ENCODE data around the gene SMIM20. TPM values are rescaled to one million over a fixed set of nuclear protein-coding genes. Genes with fewer than 3 reads are reported as not detected.
"Not testable (repeated sequence)": the region's sequence is repeated elsewhere in the genome, so short reads cannot be mapped to it uniquely, and the experiment has no call there.

SMIM20 gene
- total RNA-seq, 2 experiments from 2014 or later, result 7.2 to 9.1 TPM

GRCh38 chr4:25903900-25904747 is 9.9 kb upstream of the SMIM20 start:
- no peaks in the 10 kb centered on the region for H3K9me3 ChIP-seq (ENCODE audit: control insufficient read depth in 1 of 2, insufficient read depth in 1 of 2, low read length in 2 of 2)
- DNase-seq, result no peak
- H3K4me1 ChIP-seq (ENCODE audit: insufficient read depth, low read length), result no peaks in the 10 kb centered on the region
- no peaks in the 10 kb centered on the region for H3K36me3 ChIP-seq (ENCODE audit: insufficient read depth, low read length)
- no peaks in the 10 kb centered on the region for H3K27me3 Mint-ChIP-seq
- no peak for ATAC-seq (ENCODE audit: poor library complexity)
- CTCF ChIA-PET, result no interaction called here
- H3K36me3 Mint-ChIP-seq (ENCODE audit: low read depth), result no peaks in the 10 kb centered on the region
- POLR2A ChIA-PET, result no interaction called here
- no peaks in the 10 kb centered on the region for H3K27me3 ChIP-seq (ENCODE audit: control insufficient read depth in 1 of 2, insufficient read depth in 2 of 2, low read length in 2 of 2)
- no peaks in the 10 kb centered on the region for H3K9me3 Mint-ChIP-seq
- intact Hi-C loops (cut with DNase I, micrococcal nuclease), result no loop called here
- no peaks in the 10 kb centered on the region for H3K4me1 Mint-ChIP-seq (ENCODE audit: low read depth)
- no peak overlapping the region for H3K27ac Mint-ChIP-seq
- no peak overlapping the region for H3K27ac ChIP-seq (ENCODE audit: low read depth in 1 of 2, low read length in 2 of 2)
- H3K4me3 Mint-ChIP-seq, result no peak overlapping the region
- TF ChIP-seq, protein P1, sequence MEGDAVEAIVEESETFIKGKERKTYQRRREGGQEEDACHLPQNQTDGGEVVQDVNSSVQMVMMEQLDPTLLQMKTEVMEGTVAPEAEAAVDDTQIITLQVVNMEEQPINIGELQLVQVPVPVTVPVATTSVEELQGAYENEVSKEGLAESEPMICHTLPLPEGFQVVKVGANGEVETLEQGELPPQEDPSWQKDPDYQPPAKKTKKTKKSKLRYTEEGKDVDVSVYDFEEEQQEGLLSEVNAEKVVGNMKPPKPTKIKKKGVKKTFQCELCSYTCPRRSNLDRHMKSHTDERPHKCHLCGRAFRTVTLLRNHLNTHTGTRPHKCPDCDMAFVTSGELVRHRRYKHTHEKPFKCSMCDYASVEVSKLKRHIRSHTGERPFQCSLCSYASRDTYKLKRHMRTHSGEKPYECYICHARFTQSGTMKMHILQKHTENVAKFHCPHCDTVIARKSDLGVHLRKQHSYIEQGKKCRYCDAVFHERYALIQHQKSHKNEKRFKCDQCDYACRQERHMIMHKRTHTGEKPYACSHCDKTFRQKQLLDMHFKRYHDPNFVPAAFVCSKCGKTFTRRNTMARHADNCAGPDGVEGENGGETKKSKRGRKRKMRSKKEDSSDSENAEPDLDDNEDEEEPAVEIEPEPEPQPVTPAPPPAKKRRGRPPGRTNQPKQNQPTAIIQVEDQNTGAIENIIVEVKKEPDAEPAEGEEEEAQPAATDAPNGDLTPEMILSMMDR (IDR thresholded peaks at IDR 0.05), result no peak
- H3K4me3 ChIP-seq (ENCODE audit: low read length), result no peak overlapping the region

DNA sequence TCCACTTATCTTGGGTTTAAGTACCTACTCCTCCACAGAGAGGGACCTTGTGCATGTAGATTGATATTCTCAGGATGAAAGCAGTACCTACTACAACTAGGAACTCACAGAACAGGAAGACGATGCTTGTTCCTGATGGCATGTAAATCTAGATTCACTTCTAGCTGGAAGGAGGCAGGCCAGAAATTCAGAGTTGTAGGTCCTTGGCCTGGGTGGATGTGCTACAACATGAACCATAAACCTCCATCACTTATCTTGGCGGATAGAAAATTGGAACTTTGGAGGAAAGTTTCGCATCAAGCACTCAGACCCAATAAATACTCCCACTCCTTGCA is 9.3 kb upstream of the SMIM20 start:
- Mint-ChIP-seq H3K27ac (no peak overlapping the region), H3K4me3 (no peak overlapping the region), H3K36me3 (ENCODE audit: low read depth) (no peaks in the 10 kb centered on the region), H3K4me1 (ENCODE audit: low read depth) (no peaks in the 10 kb centered on the region), H3K27me3 (no peaks in the 10 kb centered on the region), H3K9me3 (no peaks in the 10 kb centered on the region)
- DNase-seq (no peak), ATAC-seq (ENCODE audit: poor library complexity) (no peak)
- TF ChIP-seq, protein P1 (IDR thresholded peaks at IDR 0.05), result no peak
- Histone ChIP-seq H3K4me3 (ENCODE audit: low read length) (no peak overlapping the region), H3K27ac (ENCODE audit: low read depth in 1 of 2, low read length in 2 of 2) (no peak overlapping the region), H3K36me3 (ENCODE audit: insufficient read depth, low read length) (no peaks in the 10 kb centered on the region), H3K4me1 (ENCODE audit: insufficient read depth, low read length) (no peaks in the 10 kb centered on the region), H3K9me3 (ENCODE audit: control insufficient read depth in 1 of 2, insufficient read depth in 1 of 2, low read length in 2 of 2) (no peaks in the 10 kb centered on the region), H3K27me3 (ENCODE audit: control insufficient read depth in 1 of 2, insufficient read depth in 2 of 2, low read length in 2 of 2) (no peaks in the 10 kb centered on the region)
- CTCF ChIA-PET, result no interaction called here
- POLR2A ChIA-PET, result no interaction called here
- intact Hi-C loops (cut with DNase I, micrococcal nuclease), result no loop called here

- H3K4me1 ChIP-seq (ENCODE audit: insufficient read depth, low read length), result no peaks in the 10 kb centered on the region
- ChIA-PET CTCF (no interaction called here), POLR2A (interaction anchor here (1.0 kb wide), 1 partner anchor 46 kb away, joined by 4 read pairs; no protein-coding TSS in a partner anchor)
- no peak overlapping the region for H3K4me3 ChIP-seq (ENCODE audit: low read length)
- H3K27ac Mint-ChIP-seq, result no peak overlapping the region
- TF ChIP-seq, protein P1 (IDR thresholded peaks at IDR 0.05), result no peak
- H3K9me3 Mint-ChIP-seq, result no peaks in the 10 kb centered on the region
- no peak for DNase-seq
- no peaks in the 10 kb centered on the region for H3K27me3 Mint-ChIP-seq
- H3K36me3 Mint-ChIP-seq (ENCODE audit: low read depth), result no peaks in the 10 kb centered on the region
- no peaks in the 10 kb centered on the region for H3K9me3 ChIP-seq (ENCODE audit: control insufficient read depth in 1 of 2, insufficient read depth in 1 of 2, low read length in 2 of 2)
- H3K4me1 Mint-ChIP-seq (ENCODE audit: low read depth), result no peaks in the 10 kb centered on the region
- no peaks in the 10 kb centered on the region for H3K27me3 ChIP-seq (ENCODE audit: control insufficient read depth in 1 of 2, insufficient read depth in 2 of 2, low read length in 2 of 2)
- no peaks in the 10 kb centered on the region for H3K36me3 ChIP-seq (ENCODE audit: insufficient read depth, low read length)
- intact Hi-C loops (cut with DNase I, micrococcal nuclease), result no loop called here
- no peak overlapping the region for H3K27ac ChIP-seq (ENCODE audit: low read depth in 1 of 2, low read length in 2 of 2)
- no peak overlapping the region for H3K4me3 Mint-ChIP-seq
- ATAC-seq (ENCODE audit: poor library complexity), result no peak
Measured at GRCh38 chr4:25905371-25905770, 8.6 kb upstream of the SMIM20 start.

GRCh38 chr4:25906113-25906512 is 7.9 kb upstream of the SMIM20 start:
- H3K27ac ChIP-seq (ENCODE audit: low read depth in 1 of 2, low read length in 2 of 2); ATAC-seq (ENCODE audit: poor library complexity); DNase-seq; H3K9me3 ChIP-seq (ENCODE audit: control insufficient read depth in 1 of 2, insufficient read depth in 1 of 2, low read length in 2 of 2); H3K27me3 Mint-ChIP-seq; H3K36me3 Mint-ChIP-seq (ENCODE audit: low read depth); H3K9me3 Mint-ChIP-seq; H3K4me1 ChIP-seq (ENCODE audit: insufficient read depth, low read length); H3K4me3 ChIP-seq (ENCODE audit: low read length); H3K36me3 ChIP-seq (ENCODE audit: insufficient read depth, low read length); H3K27me3 ChIP-seq (ENCODE audit: control insufficient read depth in 1 of 2, insufficient read depth in 2 of 2, low read length in 2 of 2); H3K4me1 Mint-ChIP-seq (ENCODE audit: low read depth); H3K4me3 Mint-ChIP-seq; intact Hi-C loops (cut with DNase I, micrococcal nuclease); H3K27ac Mint-ChIP-seq: not testable (repeated sequence)
- ChIA-PET POLR2A (interaction anchor here (1.0 kb wide), 1 partner anchor 47 kb away, joined by 4 read pairs; no protein-coding TSS in a partner anchor), CTCF (interaction anchor here (0.7 kb wide), 1 partner anchor 1086 kb away, joined by 3 read pairs; no protein-coding TSS in a partner anchor)

Measured in CD4-positive, alpha-beta T cell (primary cell).